Hepatocyte (in vitro differentiated cells): Measurements from ENCODE around the gene CNOT10. TPM values are rescaled to one million over a fixed set of nuclear protein-coding genes. Genes with fewer than 3 reads are reported as not detected.

Source experiments
- DNase-seq: peaks from one replicate; pipeline ENCODE4 v3.0.0-alpha.2; 2016; ENCODE audit warnings: low spot score
- H2AFZ ChIP-seq: fragments of 200-600 bp; sonication (generic); 2 replicates; pipeline ENCODE4 v1.6.0; 2016; ENCODE audit warnings: antibody characterized with exemption, mild to moderate bottlenecking
- H3K27ac ChIP-seq: fragments of 200-600 bp; sonication (generic); 2 replicates; pipeline ENCODE4 v1.5.1; 2016; ENCODE audit warnings: mild to moderate bottlenecking
- H3K27me3 ChIP-seq: fragments of 200-600 bp; sonication (generic); 2 replicates; pipeline ENCODE4 v1.6.1; 2016
- H3K36me3 ChIP-seq: fragments of 200-600 bp; sonication (generic); replicated peaks from 2 replicates; pipeline ENCODE4 v1.5.1; 2016; ENCODE audit warnings: low read depth; ENCODE audit not compliant: insufficient read depth
- H3K4me1 ChIP-seq: fragments of 200-600 bp; sonication (generic); 2 replicates; pipeline ENCODE4 v1.5.1; 2016; ENCODE audit warnings: mild to moderate bottlenecking, moderate library complexity; ENCODE audit not compliant: insufficient read depth
- H3K4me2 ChIP-seq: fragments of 200-600 bp; sonication (generic); 2 replicates; pipeline ENCODE4 v1.6.0; 2016
- H3K4me3 ChIP-seq: fragments of 200-600 bp; sonication (generic); 2 replicates; pipeline ENCODE4 v1.5.1; 2016; ENCODE audit warnings: mild to moderate bottlenecking
- H3K79me2 ChIP-seq: fragments of 200-600 bp; sonication (generic); 2 replicates; pipeline ENCODE4 v1.6.0; 2017; ENCODE audit warnings: mild to moderate bottlenecking
- H3K9me2 ChIP-seq: fragments of 200-600 bp; sonication (generic); replicated peaks from 2 replicates; pipeline ENCODE4 v1.6.0; 2017; ENCODE audit warnings: mild to moderate bottlenecking; ENCODE audit not compliant: insufficient read depth
- H3K9me3 ChIP-seq: fragments of 200-600 bp; sonication (generic); 2 replicates; pipeline ENCODE4 v1.5.1; 2016; ENCODE audit warnings: low read depth, mild to moderate bottlenecking
- H4K20me1 ChIP-seq: fragments of 200-600 bp; sonication (generic); 2 replicates; pipeline ENCODE4 v1.6.0; 2016; ENCODE audit warnings: mild to moderate bottlenecking; ENCODE audit not compliant: insufficient read depth, poor library complexity, severe bottlenecking
- EZH2 ChIP-seq: fragments of 200-600 bp; sonication (generic); IDR thresholded peaks from 2 replicates; pipeline ENCODE4 v1.6.1; 2016; ENCODE audit warnings: antibody characterized with exemption, mild to moderate bottlenecking, borderline replicate concordance
- EZH2phosphoT487 ChIP-seq: fragments of 200-600 bp; sonication (generic); IDR thresholded peaks from one replicate; pipeline ENCODE4 v1.6.1; 2018; ENCODE audit warnings: antibody characterized with exemption, mild to moderate bottlenecking, low read depth, moderate library complexity; ENCODE audit not compliant: unreplicated experiment, severe bottlenecking
- WGBS: methylation state at CpG from one replicate; pipeline ENCODE4 v1.1.6; 2016; ENCODE audit warnings: low lambda C conversion rate; ENCODE audit errors: missing lambda C conversion rate; 5-methylcytosine and 5-hydroxymethylcytosine counted together
- polyA plus RNA-seq: library from polyadenylated mRNA; unstranded; fragments of >200 nt; fragmentation: Nextera tagmentation; extraction: Ambion mirVana; gene quantifications from 2 replicates; pipeline ENCODE4 v1.2.1, GENCODE V29; 2016
- total RNA-seq: library from RNA; depleted of rRNA; stranded (reverse); fragments of >200 nt; gene quantifications from 2 replicates; pipeline ENCODE4 v1.2.3, GENCODE V29; 2014
- TF ChIP-seq, protein P1 (sequence below): fragments of 200-600 bp; sonication (generic); IDR thresholded peaks from 2 replicates; pipeline ENCODE4 v1.5.1; 2016; ENCODE audit warnings: antibody characterized with exemption, mild to moderate bottlenecking; ENCODE audit not compliant: poor library complexity

CNOT10 gene
- total and polyA plus RNA-seq, 2 experiments from 2014 or later, result 14.7 to 31.9 TPM

DNA sequence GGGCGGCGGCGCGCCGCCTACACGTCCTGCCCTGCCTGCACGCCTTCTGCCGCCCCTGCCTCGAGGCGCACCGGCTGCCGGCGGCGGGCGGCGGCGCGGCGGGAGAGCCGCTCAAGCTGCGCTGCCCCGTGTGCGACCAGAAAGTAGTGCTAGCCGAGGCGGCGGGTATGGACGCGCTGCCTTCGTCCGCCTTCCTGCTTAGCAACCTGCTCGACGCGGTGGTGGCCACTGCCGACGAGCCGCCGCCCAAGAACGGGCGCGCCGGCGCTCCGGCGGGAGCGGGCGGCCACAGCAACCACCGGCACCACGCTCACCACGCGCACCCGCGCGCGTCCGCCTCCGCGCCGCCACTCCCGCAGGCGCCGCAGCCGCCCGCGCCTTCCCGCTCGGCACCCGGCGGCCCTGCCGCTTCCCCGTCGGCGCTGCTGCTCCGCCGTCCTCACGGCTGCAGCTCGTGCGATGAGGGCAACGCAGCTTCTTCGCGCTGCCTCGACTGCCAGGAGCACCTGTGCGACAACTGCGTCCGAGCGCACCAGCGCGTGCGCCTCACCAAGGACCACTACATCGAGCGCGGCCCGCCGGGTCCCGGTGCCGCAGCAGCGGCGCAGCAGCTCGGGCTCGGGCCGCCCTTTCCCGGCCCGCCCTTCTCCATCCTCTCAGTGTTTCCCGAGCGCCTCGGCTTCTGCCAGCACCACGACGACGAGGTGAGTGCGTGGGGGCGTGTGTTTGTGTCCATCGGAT lies 133.4 kb downstream of the CNOT10 start:
- no peak for TF ChIP-seq EZH2phosphoT487
- TF ChIP-seq EZH2, result peak; percentile 62
- peaks cover 13% of the 10 kb centered on the region for H4K20me1 ChIP-seq
- peak; percentile 49 for DNase-seq
- peak overlapping the region; percentile 84 for H3K4me3 ChIP-seq
- H3K27me3 ChIP-seq, result peaks cover 17% of the 10 kb centered on the region
- no peaks in the 10 kb centered on the region for H3K9me2 ChIP-seq
- under 1% methylated on average over 81 of the region's 111 CpGs for WGBS
- peaks cover 57% of the 10 kb centered on the region for H3K79me2 ChIP-seq
- peak overlapping the region; percentile 42 for H2AFZ ChIP-seq
- H3K4me2 ChIP-seq, result peak overlapping the region; percentile 87
- no peaks in the 10 kb centered on the region for H3K36me3 ChIP-seq
- peak overlapping the region; percentile 86 for H3K27ac ChIP-seq
- H3K4me1 ChIP-seq, result peaks cover 34% of the 10 kb centered on the region
- H3K9me3 ChIP-seq, result no peaks in the 10 kb centered on the region

DNA sequence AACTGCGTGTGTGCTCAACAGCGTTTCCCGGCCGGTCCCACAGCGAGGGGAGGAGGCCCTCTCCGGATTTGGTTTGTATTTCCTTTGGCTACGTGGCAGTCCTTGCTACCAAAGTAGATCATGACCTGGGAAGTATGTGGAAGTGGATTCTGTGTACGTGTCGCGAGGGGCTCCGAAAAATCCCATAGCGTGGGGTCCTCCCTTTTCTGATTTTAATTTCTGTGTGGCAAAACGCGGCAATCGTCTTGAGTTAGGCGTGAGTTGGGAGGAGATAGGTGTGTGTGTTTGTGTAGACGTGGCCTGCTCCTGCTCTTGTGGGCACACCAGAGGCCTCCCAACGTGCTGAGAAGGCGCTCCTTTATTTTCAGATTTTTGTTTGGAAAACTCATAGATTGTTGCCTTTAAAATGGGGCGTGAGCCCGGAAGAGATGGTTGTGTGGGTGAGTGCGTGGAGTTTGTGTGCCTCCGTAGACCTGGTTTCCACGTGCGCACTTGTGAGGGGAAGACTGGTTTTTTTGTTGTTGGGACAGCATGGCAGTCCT lies 134.1 kb downstream of the CNOT10 start:
- Histone ChIP-seq H2AFZ (peak overlapping the region; percentile 26), H3K4me2 (peak overlapping the region; percentile 87), H3K36me3 (no peaks in the 10 kb centered on the region), H3K9me2 (no peaks in the 10 kb centered on the region), H3K4me3 (peak overlapping the region; percentile 84), H3K27ac (peak overlapping the region; percentile 86), H3K79me2 (peaks cover 63% of the 10 kb centered on the region), H4K20me1 (peaks cover 13% of the 10 kb centered on the region), H3K27me3 (peaks cover 17% of the 10 kb centered on the region), H3K9me3 (no peaks in the 10 kb centered on the region), H3K4me1 (peaks cover 35% of the 10 kb centered on the region)
- 17% methylated on average over 25 of the region's 25 CpGs for WGBS
- TF ChIP-seq, protein P1, sequence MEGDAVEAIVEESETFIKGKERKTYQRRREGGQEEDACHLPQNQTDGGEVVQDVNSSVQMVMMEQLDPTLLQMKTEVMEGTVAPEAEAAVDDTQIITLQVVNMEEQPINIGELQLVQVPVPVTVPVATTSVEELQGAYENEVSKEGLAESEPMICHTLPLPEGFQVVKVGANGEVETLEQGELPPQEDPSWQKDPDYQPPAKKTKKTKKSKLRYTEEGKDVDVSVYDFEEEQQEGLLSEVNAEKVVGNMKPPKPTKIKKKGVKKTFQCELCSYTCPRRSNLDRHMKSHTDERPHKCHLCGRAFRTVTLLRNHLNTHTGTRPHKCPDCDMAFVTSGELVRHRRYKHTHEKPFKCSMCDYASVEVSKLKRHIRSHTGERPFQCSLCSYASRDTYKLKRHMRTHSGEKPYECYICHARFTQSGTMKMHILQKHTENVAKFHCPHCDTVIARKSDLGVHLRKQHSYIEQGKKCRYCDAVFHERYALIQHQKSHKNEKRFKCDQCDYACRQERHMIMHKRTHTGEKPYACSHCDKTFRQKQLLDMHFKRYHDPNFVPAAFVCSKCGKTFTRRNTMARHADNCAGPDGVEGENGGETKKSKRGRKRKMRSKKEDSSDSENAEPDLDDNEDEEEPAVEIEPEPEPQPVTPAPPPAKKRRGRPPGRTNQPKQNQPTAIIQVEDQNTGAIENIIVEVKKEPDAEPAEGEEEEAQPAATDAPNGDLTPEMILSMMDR, result no peak
- peak; percentile 19 for TF ChIP-seq EZH2phosphoT487
- TF ChIP-seq EZH2, result peak; percentile 33
- DNase-seq, result no peak

- DNase-seq, result peak; percentile 43
- peaks cover 13% of the 10 kb centered on the region for H4K20me1 ChIP-seq
- no peaks in the 10 kb centered on the region for H3K9me2 ChIP-seq
- peak overlapping the region; percentile 26 for H2AFZ ChIP-seq
- peaks cover 17% of the 10 kb centered on the region for H3K27me3 ChIP-seq
- TF ChIP-seq, protein P1, result no peak
- no peak for TF ChIP-seq EZH2phosphoT487
- H3K79me2 ChIP-seq, result peaks cover 70% of the 10 kb centered on the region
- peak overlapping the region; percentile 86 for H3K27ac ChIP-seq
- H3K4me3 ChIP-seq, result peak overlapping the region; percentile 84
- no peaks in the 10 kb centered on the region for H3K9me3 ChIP-seq
- 27% methylated on average over 41 of the region's 41 CpGs for WGBS
- H3K4me2 ChIP-seq, result peak overlapping the region; percentile 87
- peaks cover 35% of the 10 kb centered on the region for H3K4me1 ChIP-seq
- no peaks in the 10 kb centered on the region for H3K36me3 ChIP-seq
Observed at GRCh38 chr3:32819551-32820348, 134.8 kb downstream of the CNOT10 start.
